ENCODE data around the gene WNT16. TPM values are rescaled to one million over a fixed set of nuclear protein-coding genes. Genes with fewer than 3 reads are reported as not detected.

Gene WNT16
- total RNA-seq, 3 donors from 2014 or later = 0.15 TPM; not detected in 2

GRCh38 chr7:121302214-121302745, 26.5 kb upstream of the WNT16 start:
- Histone ChIP-seq H3K4me3 (no peak overlapping the region), H3K27ac (no peak overlapping the region), H3K9me3 (no peaks in the 10 kb centered on the region), H3K4me1 (no peaks in the 10 kb centered on the region), H3K36me3 (no peaks in the 10 kb centered on the region), H3K27me3 (no peaks in the 10 kb centered on the region)
- TF ChIP-seq POLR2A (IDR thresholded peaks at IDR 0.05) = no peak
- TF ChIP-seq CTCF (IDR thresholded peaks at IDR 0.05) = no peak
- no peak for TF ChIP-seq POLR2AphosphoS5 (IDR thresholded peaks at IDR 0.05)
- DNase-seq (ENCODE audit: low spot score in 2 of 2) = no peak
- intact Hi-C loops (cut with DNase I; ENCODE audit: low total_unique reads) = no loop called here

- no peak overlapping the region for H3K27ac ChIP-seq
- DNase-seq (ENCODE audit: low spot score in 2 of 2) = no peak
- H3K9me3 ChIP-seq = no peaks in the 10 kb centered on the region
- no peaks in the 10 kb centered on the region for H3K36me3 ChIP-seq
- intact Hi-C loops (cut with DNase I; ENCODE audit: low total_unique reads) = no loop called here
- H3K4me3 ChIP-seq = no peak overlapping the region
- no peaks in the 10 kb centered on the region for H3K4me1 ChIP-seq
- TF ChIP-seq POLR2A (IDR thresholded peaks at IDR 0.05) (no peak), POLR2AphosphoS5 (IDR thresholded peaks at IDR 0.05) (no peak), CTCF (IDR thresholded peaks at IDR 0.05) (no peak)
- no peaks in the 10 kb centered on the region for H3K27me3 ChIP-seq
Measured at GRCh38 chr7:121303422-121304101, 25.2 kb upstream of the WNT16 start.

GRCh38 chr7:121304102-121304658, 24.6 kb upstream of the WNT16 start:
- no peaks in the 10 kb centered on the region for H3K9me3 ChIP-seq
- DNase-seq (ENCODE audit: low spot score in 2 of 2) = no peak
- no peak overlapping the region for H3K27ac ChIP-seq
- TF ChIP-seq CTCF (IDR thresholded peaks at IDR 0.05) (no peak), POLR2AphosphoS5 (IDR thresholded peaks at IDR 0.05) (no peak), POLR2A (IDR thresholded peaks at IDR 0.05) (no peak)
- H3K27me3 ChIP-seq = no peaks in the 10 kb centered on the region
- no peaks in the 10 kb centered on the region for H3K36me3 ChIP-seq
- H3K4me3 ChIP-seq = no peak overlapping the region
- intact Hi-C loops (cut with DNase I; ENCODE audit: low total_unique reads) = no loop called here
- no peaks in the 10 kb centered on the region for H3K4me1 ChIP-seq

- H3K4me1 ChIP-seq = no peaks in the 10 kb centered on the region
- H3K36me3 ChIP-seq = no peaks in the 10 kb centered on the region
- H3K27ac ChIP-seq = no peak overlapping the region
- H3K9me3 ChIP-seq = no peaks in the 10 kb centered on the region
- DNase-seq (ENCODE audit: low spot score in 2 of 2) = no peak
- intact Hi-C loops (cut with DNase I; ENCODE audit: low total_unique reads) = no loop called here
- H3K4me3 ChIP-seq = no peak overlapping the region
- H3K27me3 ChIP-seq = no peaks in the 10 kb centered on the region
- TF ChIP-seq CTCF (IDR thresholded peaks at IDR 0.05) = no peak
Measured at GRCh38 chr7:121305109-121305508, 23.7 kb upstream of the WNT16 start.

- H3K4me1 ChIP-seq = no peaks in the 10 kb centered on the region
- no peaks in the 10 kb centered on the region for H3K27me3 ChIP-seq
- no peak overlapping the region for H3K4me3 ChIP-seq
- TF ChIP-seq CTCF (IDR thresholded peaks at IDR 0.05) (no peak), POLR2AphosphoS5 (IDR thresholded peaks at IDR 0.05) (no peak), POLR2A (IDR thresholded peaks at IDR 0.05) (no peak)
- no peaks in the 10 kb centered on the region for H3K9me3 ChIP-seq
- no peaks in the 10 kb centered on the region for H3K36me3 ChIP-seq
- intact Hi-C loops (cut with DNase I; ENCODE audit: low total_unique reads) = no loop called here
- no peak overlapping the region for H3K27ac ChIP-seq
- no peak for DNase-seq (ENCODE audit: low spot score in 2 of 2)
Measured at GRCh38 chr7:121306565-121306964, 22.2 kb upstream of the WNT16 start.

All from breast epithelium (tissue), 4 donors.